Astrocyte (in vitro differentiated cells and primary cell): Measurements from ENCODE around the gene CYP2C8. TPM values are rescaled to one million over a fixed set of nuclear protein-coding genes. Genes with fewer than 3 reads are reported as not detected.

Experiments
- DNase-seq: peaks from one replicate; pipeline ENCODE4 v3.0.0-alpha.2; 2010; ENCODE audit warnings: low read depth
- FAIRE-seq: peaks from 2 replicates; lab custom pipeline; 2011; peaks lifted over from hg19 to GRCh38; lab: Jason Lieb, UNC
- H2AFZ ChIP-seq: 2 replicates; pipeline ENCODE4 v1.6.0; 2012; ENCODE audit warnings: low read depth, low read length, inconsistent platforms
- H3K27ac ChIP-seq: 2 replicates; pipeline ENCODE4 v1.5.1; 2011; ENCODE audit warnings: low read depth, low read length, inconsistent platforms
- H3K27me3 ChIP-seq: 2 replicates; pipeline ENCODE4 v1.6.0; 2011; ENCODE audit warnings: low read length, inconsistent platforms; ENCODE audit not compliant: insufficient read depth
- H3K36me3 ChIP-seq: 2 replicates; pipeline ENCODE4 v1.5.1; 2011; ENCODE audit warnings: low read length, inconsistent platforms; ENCODE audit not compliant: insufficient read depth
- H3K4me1 ChIP-seq: 2 replicates; pipeline ENCODE4 v1.5.1; 2011; ENCODE audit warnings: low read length, inconsistent platforms; ENCODE audit not compliant: insufficient read depth
- H3K4me2 ChIP-seq: 2 replicates; pipeline ENCODE4 v1.6.0; 2012; ENCODE audit warnings: low read length, inconsistent platforms
- H3K4me3 ChIP-seq: 2 replicates; pipeline ENCODE4 v1.5.1; 2011; ENCODE audit warnings: low read depth, mild to moderate bottlenecking, low read length, inconsistent platforms; ENCODE audit not compliant: insufficient read depth
- H3K79me2 ChIP-seq: 2 replicates; pipeline ENCODE4 v1.6.0; 2012; ENCODE audit warnings: mild to moderate bottlenecking, low read length, inconsistent platforms; ENCODE audit not compliant: insufficient read depth
- H3K9ac ChIP-seq: 2 replicates; pipeline ENCODE4 v1.6.0; 2012; ENCODE audit warnings: mild to moderate bottlenecking, low read length, inconsistent platforms
- H3K9me3 ChIP-seq: 2 replicates; pipeline ENCODE4 v1.5.1; 2012; ENCODE audit warnings: low read depth, mild to moderate bottlenecking, low read length, inconsistent platforms; ENCODE audit not compliant: insufficient read depth
- H4K20me1 ChIP-seq: 2 replicates; pipeline ENCODE4 v1.6.0; 2012; ENCODE audit warnings: low read length, inconsistent platforms; ENCODE audit not compliant: insufficient read depth
- H3K27ac Mint-ChIP-seq: one replicate; pipeline ENCODE4 v1.8.0; 2021; ENCODE audit warnings: mild to moderate bottlenecking, mixed read lengths; ENCODE audit not compliant: unreplicated experiment
- H3K27me3 Mint-ChIP-seq: one replicate; pipeline ENCODE4 v1.8.0; 2021; ENCODE audit warnings: low read depth, mixed read lengths; ENCODE audit not compliant: unreplicated experiment
- H3K36me3 Mint-ChIP-seq: one replicate; pipeline ENCODE4 v1.8.0; 2021; ENCODE audit warnings: low read depth, mixed read lengths; ENCODE audit not compliant: unreplicated experiment
- H3K4me1 Mint-ChIP-seq: one replicate; pipeline ENCODE4 v1.8.0; 2021; ENCODE audit warnings: low read depth, mixed read lengths; ENCODE audit not compliant: unreplicated experiment
- H3K4me3 Mint-ChIP-seq: one replicate; pipeline ENCODE4 v1.8.0; 2021; ENCODE audit warnings: mild to moderate bottlenecking, moderate library complexity, mixed read lengths; ENCODE audit not compliant: unreplicated experiment
- H3K9me3 Mint-ChIP-seq: one replicate; pipeline ENCODE4 v1.8.0; 2021; ENCODE audit warnings: mild to moderate bottlenecking, mixed read lengths; ENCODE audit not compliant: unreplicated experiment
- CTCF ChIP-seq: IDR thresholded peaks from 2 replicates; pipeline ENCODE4 v1.5.1; 2011; ENCODE audit warnings: low read depth, mild to moderate bottlenecking, inconsistent platforms, low read length, moderate library complexity; ENCODE audit not compliant: insufficient read depth
- EZH2 ChIP-seq: IDR thresholded peaks from 2 replicates; pipeline ENCODE4 v1.6.1; 2012; ENCODE audit warnings: mild to moderate bottlenecking, low read length, inconsistent platforms; ENCODE audit not compliant: insufficient read depth
- total RNA-seq: library from RNA; stranded (reverse); gene quantifications from 2 replicates; pipeline ENCODE4 v1.2.1, GENCODE V29; 2021

The CYP2C8 gene
- total RNA-seq, 1 donor from 2014 or later, result 0.39 TPM

GRCh38 chr10:95039281-95039680 is 30.0 kb downstream of the CYP2C8 start:
- Histone ChIP-seq H3K27ac (no peak overlapping the region), H3K36me3 (no peaks in the 10 kb centered on the region), H3K9me3 (no peaks in the 10 kb centered on the region), H3K4me2 (no peak overlapping the region), H3K4me3 (no peak overlapping the region), H3K4me1 (no peaks in the 10 kb centered on the region), H2AFZ (no peak overlapping the region), H3K27me3 (no peaks in the 10 kb centered on the region), H4K20me1 (no peaks in the 10 kb centered on the region), H3K79me2 (no peaks in the 10 kb centered on the region), H3K9ac (no peak overlapping the region)
- Mint-ChIP-seq H3K9me3 (no peaks in the 10 kb centered on the region), H3K36me3 (no peaks in the 10 kb centered on the region), H3K27me3 (no peaks in the 10 kb centered on the region), H3K4me1 (peaks cover 4% of the 10 kb centered on the region), H3K27ac (no peak overlapping the region), H3K4me3 (no peak overlapping the region)
- no peak for FAIRE-seq
- no peak for TF ChIP-seq EZH2
- TF ChIP-seq CTCF, result no peak
- no peak for DNase-seq

GRCh38 chr10:95035332-95036295 is 33.7 kb downstream of the CYP2C8 start:
- H3K27ac ChIP-seq, result no peak overlapping the region
- H3K4me1 Mint-ChIP-seq, result peaks cover 4% of the 10 kb centered on the region
- DNase-seq, result no peak
- peak overlapping the region; percentile 55 for H3K27ac Mint-ChIP-seq
- no peaks in the 10 kb centered on the region for H3K9me3 ChIP-seq
- H3K36me3 ChIP-seq, result no peaks in the 10 kb centered on the region
- no peak overlapping the region for H3K4me3 ChIP-seq
- H3K27me3 ChIP-seq, result no peaks in the 10 kb centered on the region
- no peak overlapping the region for H3K9ac ChIP-seq
- H3K27me3 Mint-ChIP-seq, result no peaks in the 10 kb centered on the region
- H4K20me1 ChIP-seq, result no peaks in the 10 kb centered on the region
- TF ChIP-seq CTCF, result no peak
- TF ChIP-seq EZH2, result no peak
- H3K4me2 ChIP-seq, result no peak overlapping the region
- H3K9me3 Mint-ChIP-seq, result no peaks in the 10 kb centered on the region
- H2AFZ ChIP-seq, result no peak overlapping the region
- no peak overlapping the region for H3K4me3 Mint-ChIP-seq
- no peak for FAIRE-seq
- no peaks in the 10 kb centered on the region for H3K4me1 ChIP-seq
- H3K36me3 Mint-ChIP-seq, result no peaks in the 10 kb centered on the region
- no peaks in the 10 kb centered on the region for H3K79me2 ChIP-seq

- FAIRE-seq (no peak), DNase-seq (no peak)
- Histone ChIP-seq H2AFZ (no peak overlapping the region), H3K79me2 (no peaks in the 10 kb centered on the region), H3K27ac (no peak overlapping the region), H3K4me1 (no peaks in the 10 kb centered on the region), H3K9ac (no peak overlapping the region), H3K36me3 (no peaks in the 10 kb centered on the region), H3K9me3 (no peaks in the 10 kb centered on the region), H3K4me3 (no peak overlapping the region), H3K27me3 (no peaks in the 10 kb centered on the region), H4K20me1 (no peaks in the 10 kb centered on the region), H3K4me2 (no peak overlapping the region)
- no peak overlapping the region for H3K4me3 Mint-ChIP-seq
- H3K27me3 Mint-ChIP-seq, result no peaks in the 10 kb centered on the region
- H3K27ac Mint-ChIP-seq, result no peak overlapping the region
- H3K36me3 Mint-ChIP-seq, result no peaks in the 10 kb centered on the region
- H3K9me3 Mint-ChIP-seq, result no peaks in the 10 kb centered on the region
- no peak for TF ChIP-seq EZH2
- no peak for TF ChIP-seq CTCF
- peaks cover 4% of the 10 kb centered on the region for H3K4me1 Mint-ChIP-seq
Measured at GRCh38 chr10:95034401-95034800, 34.9 kb downstream of the CYP2C8 start.
